HUDEP-2 (cell line): ENCODE measurements around the gene METRN.
"Not testable (repeated sequence)": the region's sequence is repeated elsewhere in the genome, so short reads cannot be mapped to it uniquely, and the experiment has no call there.

Experiments used
- DNase-seq, 76 experiments: peaks; one replicate each; lab custom pipeline; 2025; ENCODE audit not compliant: unreplicated experiment in 76 of 76; lab: John Stamatoyannopoulos, UW

Gene METRN

GRCh38 chr16:689175-689897, 25.6 kb upstream of the METRN start:
- DNase-seq = no peak

GRCh38 chr16:691242-691641, 23.7 kb upstream of the METRN start:
- DNase-seq = not testable (repeated sequence)

DNA sequence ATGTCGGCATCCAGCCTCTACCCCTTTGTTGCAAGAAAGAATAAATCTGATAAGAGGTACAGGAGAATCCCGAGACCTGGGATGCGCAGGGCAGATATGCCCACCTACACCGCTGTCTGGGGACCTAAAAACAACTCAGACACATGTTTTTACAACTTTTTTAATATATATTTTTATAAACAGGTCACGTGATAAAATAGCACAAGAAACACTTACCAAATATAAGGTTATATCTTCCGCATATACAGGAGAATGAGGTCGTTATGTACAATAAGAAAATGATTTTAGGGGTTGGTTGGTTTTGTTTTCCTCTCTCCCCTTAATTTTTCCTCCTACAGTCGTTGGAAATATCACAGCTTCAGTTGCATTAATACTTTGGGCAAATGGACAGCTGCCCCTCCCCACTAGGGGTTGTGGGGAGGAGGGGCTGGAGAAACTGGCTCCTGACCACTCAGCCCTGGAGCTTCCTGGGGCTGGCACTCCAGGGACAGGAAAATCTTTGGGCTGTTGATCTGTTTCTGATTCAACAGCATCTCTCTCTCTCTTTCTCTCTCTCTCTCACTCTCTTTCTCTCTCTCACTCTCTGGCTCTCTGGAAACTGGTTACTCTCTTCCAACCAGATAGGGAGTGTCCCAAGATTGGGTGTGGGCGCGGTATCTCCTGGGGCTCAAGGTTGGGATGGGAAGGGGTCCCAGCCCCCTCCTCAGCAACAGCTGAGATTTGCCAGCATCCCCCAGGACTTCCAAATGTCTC, 22.4 kb upstream of the METRN start:
- DNase-seq = no peak

DNA sequence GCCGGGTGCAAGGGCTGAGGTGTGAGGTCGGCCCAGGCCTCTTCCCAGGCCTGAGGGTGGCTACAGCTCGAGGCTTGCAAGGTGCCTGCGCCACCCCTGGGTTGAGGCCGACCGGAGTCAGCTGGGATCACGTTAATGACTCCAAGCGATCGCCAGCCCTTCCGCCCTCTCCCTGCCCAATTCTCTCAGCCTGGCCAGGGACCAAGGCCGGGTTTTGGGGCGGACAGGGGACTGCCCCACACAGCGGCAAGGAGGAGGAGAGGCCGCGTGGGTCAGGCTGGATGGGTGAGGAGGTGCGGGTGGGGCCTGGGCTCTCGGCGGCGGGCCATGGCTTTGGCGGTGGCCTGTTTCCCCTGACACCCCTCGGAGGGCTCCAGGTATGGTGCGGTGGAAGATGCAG, 21.6 kb upstream of the METRN start:
- no peak for DNase-seq

DNA sequence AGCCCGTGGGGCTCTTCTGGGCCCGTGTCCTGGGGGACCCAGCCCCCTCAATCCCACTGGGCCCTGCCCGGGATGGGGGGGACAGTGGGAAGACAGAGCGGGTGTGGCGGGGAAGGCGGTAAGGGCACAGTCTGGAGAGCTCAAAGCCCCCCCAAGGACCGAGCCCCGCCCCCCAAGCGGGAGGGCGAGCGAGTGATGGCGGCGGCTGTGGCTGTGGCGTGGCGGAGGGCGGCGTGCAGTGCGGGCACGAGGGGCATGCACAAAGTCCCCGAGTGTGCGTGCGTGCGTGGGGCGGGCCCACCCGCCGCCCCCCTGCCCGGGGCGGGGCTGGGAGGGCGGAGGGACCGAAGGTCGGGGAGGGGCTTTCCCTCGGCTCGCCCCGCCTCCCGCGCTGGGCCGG, 21.2 kb upstream of the METRN start:
- DNase-seq = no peak

GRCh38 chr16:694187-694862, 20.6 kb upstream of the METRN start:
- DNase-seq = no peak

GRCh38 chr16:694863-695354, 20.0 kb upstream of the METRN start:
- DNase-seq = no peak

GRCh38 chr16:695355-696089, 19.4 kb upstream of the METRN start:
- peak in 37 of 76 experiments; percentile 5 to 60 (median 28) for DNase-seq

- DNase-seq = no peak
These were observed 15.8 kb upstream of the METRN start for GRCh38 chr16:698911-699671.

DNA sequence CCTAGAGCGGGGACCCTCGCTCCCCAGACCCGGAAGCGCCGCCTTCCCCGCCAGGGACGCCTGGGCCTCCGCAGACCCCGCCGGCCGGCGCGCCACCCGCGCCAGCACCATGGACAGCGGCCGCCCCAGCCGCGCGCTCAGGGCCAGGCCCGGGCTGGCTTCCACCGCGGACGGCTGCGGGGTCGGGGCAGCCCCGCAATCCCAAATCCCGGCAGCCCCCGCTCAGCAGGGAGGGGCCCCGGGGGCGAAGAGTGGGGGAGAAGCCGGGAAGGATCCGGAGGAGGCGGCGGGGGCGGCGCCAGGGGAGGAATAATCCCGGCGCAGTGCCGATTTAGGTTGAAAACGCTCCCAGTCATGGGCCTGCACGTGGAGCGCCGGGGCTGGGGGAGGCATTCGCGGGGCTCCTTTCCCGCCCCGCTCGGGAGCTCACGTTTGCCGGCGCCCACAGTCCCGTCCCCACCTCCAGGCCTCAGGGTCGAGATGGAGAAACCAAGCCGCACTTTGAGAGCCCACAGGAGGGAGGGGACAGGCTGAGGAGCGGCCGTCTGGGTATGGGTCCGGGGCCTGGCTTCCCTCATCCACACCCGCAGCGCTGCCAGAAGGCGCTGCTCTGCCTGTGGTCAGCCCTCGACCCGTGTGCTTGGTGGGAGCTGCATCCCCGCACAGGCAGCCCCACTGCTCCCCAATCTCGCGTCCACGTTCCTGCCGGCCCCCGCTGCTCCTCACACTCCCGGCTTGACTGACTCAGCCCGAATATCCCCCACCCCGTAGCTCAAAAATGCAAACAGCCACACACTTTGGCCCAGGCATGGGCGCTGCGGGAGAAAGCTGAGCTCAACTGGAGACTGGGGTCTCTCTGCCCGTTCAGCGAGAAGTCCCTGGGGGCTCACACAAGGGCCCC, 14.0 kb upstream of the METRN start:
- peak in 4 of 76 experiments; percentile 8 to 36 (median 14) for DNase-seq

DNA sequence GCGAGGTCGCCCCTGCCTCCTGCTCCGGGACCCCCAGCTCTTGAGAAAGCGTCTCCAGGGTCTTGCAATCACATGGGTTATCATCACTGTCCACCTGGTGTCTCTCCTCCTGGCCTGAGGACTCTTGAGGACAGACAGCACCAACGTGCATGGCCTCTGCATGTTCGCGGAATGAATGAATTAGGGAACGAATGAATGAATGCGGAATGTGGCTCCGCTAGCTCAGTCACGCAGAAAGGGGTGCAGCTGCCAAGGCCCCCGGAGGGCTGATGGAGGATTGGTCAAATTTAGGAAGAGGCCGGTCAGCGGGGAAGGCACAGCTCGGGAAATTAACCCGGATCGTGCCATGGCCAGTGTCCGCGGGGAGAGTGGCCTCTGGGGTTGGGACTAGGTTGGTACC, 12.6 kb upstream of the METRN start:
- no peak for DNase-seq

DNA sequence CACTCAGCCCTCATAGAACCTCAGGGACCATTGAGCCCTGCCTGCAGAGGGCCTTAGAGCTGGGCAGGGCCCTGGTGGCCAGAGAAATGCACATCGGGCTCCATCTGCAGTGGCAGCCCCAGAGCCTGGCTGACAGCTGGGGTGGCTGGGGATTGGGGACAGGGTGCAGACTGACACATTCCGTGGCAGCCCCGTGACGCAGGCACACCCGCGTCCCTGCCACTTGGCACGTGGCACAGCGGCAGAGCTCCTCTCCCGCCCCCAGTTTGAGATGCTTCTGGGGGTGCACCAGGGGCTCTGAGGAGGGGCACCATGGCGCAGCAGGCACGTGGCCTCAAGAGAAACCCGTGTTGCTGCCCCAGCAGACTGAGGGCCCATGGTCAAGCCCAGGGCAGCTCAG, 11.5 kb upstream of the METRN start:
- no peak for DNase-seq

GRCh38 chr16:704047-704446, 10.9 kb upstream of the METRN start:
- DNase-seq = no peak

- DNase-seq = no peak
These were observed 10.2 kb upstream of the METRN start for GRCh38 chr16:704552-705380.

DNA sequence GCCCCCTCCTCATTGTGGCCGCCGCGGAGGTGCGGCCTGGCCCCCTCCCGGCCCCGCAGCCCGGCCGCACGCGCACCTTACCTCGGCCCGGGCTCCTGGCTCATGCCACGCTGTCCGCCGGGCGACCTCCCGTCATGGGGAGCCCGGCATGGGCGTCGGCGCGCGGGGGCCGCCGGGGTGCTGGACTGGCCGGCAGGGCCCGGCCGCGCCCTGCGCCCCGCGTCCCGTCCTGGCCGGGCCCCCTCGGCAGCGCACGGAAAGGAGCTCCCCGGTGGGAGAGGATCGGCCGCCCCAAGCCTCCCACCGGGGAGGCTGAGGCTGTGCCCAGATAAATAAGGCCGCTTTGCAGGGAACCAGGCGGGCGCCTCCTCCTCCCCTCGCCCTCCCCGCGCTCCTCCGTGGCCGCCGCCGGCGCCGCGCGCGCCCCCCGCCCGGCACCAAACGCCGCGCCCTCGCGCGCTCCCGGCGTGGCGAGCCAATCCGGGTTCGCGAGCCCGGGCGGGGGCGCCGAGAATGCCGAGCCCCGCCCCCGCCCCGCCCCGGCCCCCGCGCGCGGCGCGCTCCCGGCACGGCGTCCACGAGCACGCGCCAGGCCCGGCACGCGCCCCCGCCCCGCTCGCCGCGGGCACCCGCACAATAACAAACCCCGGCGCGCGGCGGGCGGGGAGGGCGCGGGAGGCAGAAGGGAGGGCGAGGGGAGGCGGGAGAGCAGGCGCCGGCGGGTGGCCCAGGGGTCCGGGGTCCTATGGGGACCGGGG, 9.3 kb upstream of the METRN start, which contains the start of gene FBXL16:
TSS of gene FBXL16 (minus strand) at position 371 of the 758 bp plus-strand sequence. CDS start 8,396 bp downstream, outside the sequence.
- DNase-seq = peak in 2 of 76 experiments; percentile 17 to 26

GRCh38 chr16:706189-707061, 8.5 kb upstream of the METRN start:
- no peak for DNase-seq
